ENCODE results near the gene KLK14. TPM values are rescaled to one million over a fixed set of nuclear protein-coding genes. Genes with fewer than 3 reads are reported as not detected.
A peak's percentile ranks its signal among the peaks of the same experiment; 100 is the strongest.

The KLK14 gene
- total RNA-seq, 6 experiments from 2014 or later = 0.23 TPM; not detected in 5

DNA sequence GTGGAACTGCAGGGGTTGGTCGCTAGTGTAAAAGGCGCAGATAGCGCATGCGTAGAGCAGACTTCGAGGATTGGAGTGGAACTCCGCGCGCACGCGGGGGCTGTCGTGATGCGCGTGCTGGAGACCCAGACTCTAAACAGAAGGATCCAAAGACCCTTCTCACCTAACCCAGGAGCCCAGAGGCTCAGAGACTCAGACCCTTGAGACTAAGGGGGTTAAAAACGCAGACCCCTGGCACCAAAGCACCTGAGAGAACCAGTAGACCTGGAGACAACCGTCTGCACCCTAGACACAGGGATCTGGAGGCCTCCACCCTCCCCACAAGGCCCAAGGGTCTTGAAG lies 26.1 kb upstream of the KLK14 start:
- H3K9me3 Mint-ChIP-seq = no peaks in the 10 kb centered on the region
- peaks cover 4% of the 10 kb centered on the region for H3K27me3 Mint-ChIP-seq (ENCODE audit: insufficient read depth)
- H3K36me3 Mint-ChIP-seq (ENCODE audit: low read depth) = peaks cover 11% of the 10 kb centered on the region
- TF ChIP-seq, protein P1, sequence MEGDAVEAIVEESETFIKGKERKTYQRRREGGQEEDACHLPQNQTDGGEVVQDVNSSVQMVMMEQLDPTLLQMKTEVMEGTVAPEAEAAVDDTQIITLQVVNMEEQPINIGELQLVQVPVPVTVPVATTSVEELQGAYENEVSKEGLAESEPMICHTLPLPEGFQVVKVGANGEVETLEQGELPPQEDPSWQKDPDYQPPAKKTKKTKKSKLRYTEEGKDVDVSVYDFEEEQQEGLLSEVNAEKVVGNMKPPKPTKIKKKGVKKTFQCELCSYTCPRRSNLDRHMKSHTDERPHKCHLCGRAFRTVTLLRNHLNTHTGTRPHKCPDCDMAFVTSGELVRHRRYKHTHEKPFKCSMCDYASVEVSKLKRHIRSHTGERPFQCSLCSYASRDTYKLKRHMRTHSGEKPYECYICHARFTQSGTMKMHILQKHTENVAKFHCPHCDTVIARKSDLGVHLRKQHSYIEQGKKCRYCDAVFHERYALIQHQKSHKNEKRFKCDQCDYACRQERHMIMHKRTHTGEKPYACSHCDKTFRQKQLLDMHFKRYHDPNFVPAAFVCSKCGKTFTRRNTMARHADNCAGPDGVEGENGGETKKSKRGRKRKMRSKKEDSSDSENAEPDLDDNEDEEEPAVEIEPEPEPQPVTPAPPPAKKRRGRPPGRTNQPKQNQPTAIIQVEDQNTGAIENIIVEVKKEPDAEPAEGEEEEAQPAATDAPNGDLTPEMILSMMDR (IDR thresholded peaks at IDR 0.05) = no peak
- peak overlapping the region; percentile 93 for H3K27ac Mint-ChIP-seq
- H3K4me3 Mint-ChIP-seq = peak overlapping the region; percentile 98
- H3K4me1 Mint-ChIP-seq (ENCODE audit: low read depth) = peaks cover 11% of the 10 kb centered on the region
- DNase-seq = no peak

DNA sequence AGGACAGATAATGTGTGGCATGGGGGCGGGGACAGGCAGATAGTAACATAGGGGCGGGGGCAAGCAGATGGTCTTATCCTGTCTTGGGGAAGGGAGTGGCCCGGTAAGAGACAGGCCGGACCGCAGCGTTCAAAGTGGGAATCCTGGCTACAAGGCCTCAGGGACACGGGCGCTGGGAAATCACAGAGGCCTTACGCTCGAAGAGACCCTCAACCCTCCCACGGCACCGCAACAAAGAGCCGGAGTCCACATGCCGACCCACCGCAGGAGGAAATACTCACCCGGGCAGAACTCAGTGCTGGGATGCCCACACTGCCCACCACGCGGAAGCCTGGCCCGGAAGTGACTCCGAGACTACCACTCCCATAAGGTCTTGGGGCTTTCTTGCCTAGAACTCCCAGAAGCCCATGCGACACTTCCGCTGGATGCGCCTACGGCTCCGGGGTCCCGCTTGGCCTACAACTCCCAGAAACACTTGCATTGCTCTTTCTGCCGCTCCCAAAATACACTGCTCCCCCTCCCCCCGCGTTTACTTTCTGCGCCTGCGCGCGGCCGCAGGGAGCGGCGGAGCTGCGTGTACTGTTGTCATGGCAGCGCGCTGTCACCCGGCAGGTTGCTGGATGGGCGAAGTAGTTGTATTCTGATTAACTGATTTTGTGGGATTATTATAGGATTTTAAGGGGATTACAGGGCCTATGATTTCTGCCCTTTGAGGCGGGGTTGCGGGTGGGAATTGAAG lies 25.5 kb upstream of the KLK14 start, which contains the start of gene CTU1:
Gene CTU1 (minus strand): TSS at position 344 of the 739 bp plus-strand sequence. CDS start 3,840 bp downstream, outside the sequence.
- Mint-ChIP-seq H3K4me1 (ENCODE audit: low read depth) (peaks cover 11% of the 10 kb centered on the region), H3K4me3 (peak within 1 kb of the TSS; percentile 98), H3K27me3 (ENCODE audit: insufficient read depth) (peaks cover 4% of the 10 kb centered on the region), H3K36me3 (ENCODE audit: low read depth) (peaks cover 16% of the 10 kb centered on the region), H3K27ac (peak within 1 kb of the TSS; percentile 93), H3K9me3 (no peaks in the 10 kb centered on the region)
- DNase-seq = peak; percentile 99
- TF ChIP-seq, protein P1 (IDR thresholded peaks at IDR 0.05) = no peak

- peaks cover 11% of the 10 kb centered on the region for H3K4me1 Mint-ChIP-seq (ENCODE audit: low read depth)
- peak; percentile 26 for DNase-seq
- H3K9me3 Mint-ChIP-seq = no peaks in the 10 kb centered on the region
- peaks cover 16% of the 10 kb centered on the region for H3K36me3 Mint-ChIP-seq (ENCODE audit: low read depth)
- H3K4me3 Mint-ChIP-seq = peak overlapping the region; percentile 98
- peaks cover 4% of the 10 kb centered on the region for H3K27me3 Mint-ChIP-seq (ENCODE audit: insufficient read depth)
- peak overlapping the region; percentile 93 for H3K27ac Mint-ChIP-seq
- TF ChIP-seq, protein P1 (IDR thresholded peaks at IDR 0.05) = no peak; the same call in 1 of the 2 replicates
Measured at GRCh38 chr19:51107406-51108065, 24.8 kb upstream of the KLK14 start.

DNA sequence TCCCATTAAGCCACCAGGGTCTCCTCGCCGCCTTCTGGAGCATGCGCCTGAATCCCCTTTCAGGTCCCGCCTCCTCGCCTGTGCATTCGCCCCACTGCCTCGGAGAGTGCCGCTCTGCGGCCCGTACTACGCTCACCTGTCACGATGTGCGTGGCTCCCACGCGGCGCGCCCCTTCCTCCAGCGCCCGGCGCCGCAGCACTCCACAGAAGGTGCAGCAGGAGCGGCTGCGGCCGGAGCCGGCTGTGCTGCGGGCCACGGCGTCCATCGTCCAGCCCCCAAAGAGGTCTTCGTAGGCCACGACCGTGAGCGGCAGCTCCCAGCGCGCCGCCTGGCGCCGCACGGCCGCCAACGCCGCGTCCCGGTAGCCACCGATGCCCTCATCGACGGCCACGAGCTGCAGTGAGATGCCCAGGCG lies 21.2 kb upstream of the KLK14 start:
- Mint-ChIP-seq H3K36me3 (ENCODE audit: low read depth) (peaks cover 16% of the 10 kb centered on the region), H3K4me3 (no peak overlapping the region)

GRCh38 chr19:51102991-51103390 lies 20.3 kb upstream of the KLK14 start:
- TF ChIP-seq, protein P1 (IDR thresholded peaks at IDR 0.05) = no peak
- no peak for DNase-seq
- Mint-ChIP-seq H3K4me1 (ENCODE audit: low read depth) (peaks cover 15% of the 10 kb centered on the region), H3K27me3 (ENCODE audit: insufficient read depth) (no peaks in the 10 kb centered on the region), H3K9me3 (no peaks in the 10 kb centered on the region), H3K4me3 (no peak overlapping the region), H3K27ac (no peak overlapping the region), H3K36me3 (ENCODE audit: low read depth) (peaks cover 16% of the 10 kb centered on the region)

More for the DNA sequence above, 21.2 kb upstream of the KLK14 start:
- no peaks in the 10 kb centered on the region for H3K27me3 Mint-ChIP-seq (ENCODE audit: insufficient read depth)
- TF ChIP-seq, protein P1 (IDR thresholded peaks at IDR 0.05) = no peak
- H3K4me1 Mint-ChIP-seq (ENCODE audit: low read depth) = peaks cover 15% of the 10 kb centered on the region
- H3K9me3 Mint-ChIP-seq = no peaks in the 10 kb centered on the region
- no peak for DNase-seq
- H3K27ac Mint-ChIP-seq = no peak overlapping the region

Data from HFFc6 (cell line).